Nephron (organoid): Measurements from ENCODE around the gene KLHL29.
A peak's percentile ranks its signal among the peaks of the same experiment; 100 is the strongest.
"Not testable (repeated sequence)": the region's sequence is repeated elsewhere in the genome, so short reads cannot be mapped to it uniquely, and the experiment has no call there.

Source experiments
- H3K27ac Mint-ChIP-seq, 3 experiments: 2 replicates each; pipeline ENCODE4 v1.8.0; 2020; ENCODE audit warnings: mixed read lengths in 3 of 3, mild to moderate bottlenecking in 2 of 3, moderate library complexity in 1 of 3
- H3K27me3 Mint-ChIP-seq: 2 replicates; pipeline ENCODE4 v1.8.0; 2021; ENCODE audit warnings: low read depth, mild to moderate bottlenecking, moderate library complexity, mixed read lengths
- H3K36me3 Mint-ChIP-seq: 2 replicates; pipeline ENCODE4 v1.8.0; 2020; ENCODE audit warnings: low read depth, mixed read lengths
- H3K4me1 Mint-ChIP-seq: 2 replicates; pipeline ENCODE4 v1.8.0; 2020; ENCODE audit warnings: mixed read lengths
- H3K4me3 Mint-ChIP-seq, 3 experiments: 2 replicates each; pipeline ENCODE4 v1.8.0; 2020; ENCODE audit warnings: mild to moderate bottlenecking in 3 of 3, mixed read lengths in 3 of 3, moderate library complexity in 2 of 3
- H3K9me3 Mint-ChIP-seq: 2 replicates; pipeline ENCODE4 v1.8.0; 2020; ENCODE audit warnings: mixed read lengths
- CTCF ChIP-seq, 3 experiments: fragments of 200-600 bp; sonication (generic); IDR thresholded peaks; one replicate each; pipeline ENCODE4 v1.5.0; 2021; ENCODE audit warnings: antibody characterized with exemption in 3 of 3; ENCODE audit not compliant: unreplicated experiment in 3 of 3

Gene KLHL29

GRCh38 chr2:23718931-23719700 is 334.1 kb downstream of the KLHL29 start:
- H3K36me3 Mint-ChIP-seq, result peaks cover 42% of the 10 kb centered on the region
- H3K4me1 Mint-ChIP-seq, result peaks cover 17% of the 10 kb centered on the region
- H3K4me3 Mint-ChIP-seq, result no peak overlapping the region

DNA sequence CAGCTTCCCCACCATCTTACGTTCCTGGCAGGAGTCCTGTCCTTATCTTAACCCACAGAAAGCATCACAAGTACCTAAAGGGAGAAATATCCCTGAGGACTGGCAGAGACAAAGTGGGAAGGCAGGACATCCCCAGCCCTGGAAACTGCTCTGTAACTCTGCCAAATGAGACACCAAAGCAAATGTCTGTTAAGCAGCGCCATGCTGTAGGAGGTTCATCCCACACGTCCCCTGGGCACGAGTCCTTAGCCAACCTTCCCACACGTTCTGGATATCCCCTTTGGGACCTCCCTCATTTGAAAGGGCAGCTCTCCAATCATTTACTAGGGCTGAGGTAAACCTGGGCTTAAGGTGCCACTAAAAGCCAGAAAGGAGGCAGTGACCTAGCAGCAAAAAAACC is 334.7 kb downstream of the KLHL29 start:
- Mint-ChIP-seq H3K9me3 (peaks cover 27% of the 10 kb centered on the region), H3K27ac (peak overlapping the region in 1 of 3 experiments; percentile 15), H3K36me3 (peaks cover 47% of the 10 kb centered on the region), H3K4me1 (peaks cover 17% of the 10 kb centered on the region), H3K27me3 (no peaks in the 10 kb centered on the region), H3K4me3 (no peak overlapping the region)
- no peak for TF ChIP-seq CTCF (IDR thresholded peaks at IDR 0.05; ENCODE audit: unreplicated experiment in 3 of 3)

More at GRCh38 chr2:23718931-23719700, 334.1 kb downstream of the KLHL29 start:
- Mint-ChIP-seq H3K27me3 (no peaks in the 10 kb centered on the region), H3K27ac (peak overlapping the region in 2 of 3 experiments; percentile 2 to 15), H3K9me3 (peaks cover 23% of the 10 kb centered on the region)
- no peak for TF ChIP-seq CTCF (IDR thresholded peaks at IDR 0.05; ENCODE audit: unreplicated experiment in 3 of 3)

DNA sequence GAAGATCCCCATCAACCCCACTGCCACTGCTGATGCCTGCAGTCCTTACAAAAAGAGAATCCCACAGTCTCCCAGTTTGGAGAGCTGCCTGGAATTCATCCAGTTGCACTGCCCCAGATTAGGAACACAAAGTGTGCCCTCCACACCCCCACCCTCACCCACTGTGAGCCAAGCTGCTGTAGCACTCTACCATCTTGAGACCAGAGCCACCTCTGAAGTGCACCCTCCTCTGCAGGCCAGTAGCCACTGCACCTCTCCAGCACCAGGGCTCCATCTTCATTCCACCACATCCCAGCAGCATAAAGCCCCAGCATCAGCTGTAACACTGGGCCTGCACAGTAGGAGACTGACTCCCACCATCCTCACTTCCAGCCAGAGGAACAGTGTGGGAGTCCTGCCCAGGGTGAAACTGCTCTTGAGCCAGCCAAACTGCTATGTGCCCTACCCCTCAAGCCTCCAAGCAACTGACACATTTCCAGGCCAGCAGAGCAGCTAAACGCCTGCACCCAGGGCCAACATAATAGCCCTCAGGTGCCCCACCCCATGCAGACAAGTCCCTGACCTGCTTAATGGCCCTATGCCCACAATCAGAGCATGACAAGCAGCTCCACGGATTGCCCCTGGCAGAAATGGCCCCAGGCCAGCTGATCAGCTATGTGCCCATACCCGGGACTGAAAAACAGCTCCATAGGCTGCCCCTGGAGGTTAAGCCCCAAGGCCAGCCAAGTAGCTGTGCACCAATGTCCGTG is 335.9 kb downstream of the KLHL29 start:
- Mint-ChIP-seq H3K36me3 (peaks cover 57% of the 10 kb centered on the region), H3K4me3 (no peak overlapping the region), H3K27me3 (no peaks in the 10 kb centered on the region), H3K9me3 (peaks cover 37% of the 10 kb centered on the region), H3K27ac (no peak overlapping the region), H3K4me1 (peaks cover 17% of the 10 kb centered on the region)
- TF ChIP-seq CTCF (IDR thresholded peaks at IDR 0.05; ENCODE audit: unreplicated experiment in 3 of 3), result no peak

- no peak for TF ChIP-seq CTCF (IDR thresholded peaks at IDR 0.05; ENCODE audit: unreplicated experiment in 3 of 3)
- Mint-ChIP-seq H3K9me3 (peaks cover 38% of the 10 kb centered on the region), H3K27me3 (no peaks in the 10 kb centered on the region), H3K27ac (no peak overlapping the region), H3K4me3 (no peak overlapping the region), H3K36me3 (peaks cover 63% of the 10 kb centered on the region), H3K4me1 (peaks cover 17% of the 10 kb centered on the region)
These were observed 336.5 kb downstream of the KLHL29 start for GRCh38 chr2:23721454-23721826.

GRCh38 chr2:23722255-23722654 is 337.3 kb downstream of the KLHL29 start:
- Mint-ChIP-seq H3K4me3 (no peak overlapping the region), H3K27me3 (no peaks in the 10 kb centered on the region), H3K4me1 (peaks cover 17% of the 10 kb centered on the region), H3K9me3 (peaks cover 38% of the 10 kb centered on the region), H3K27ac (no peak overlapping the region), H3K36me3 (peaks cover 68% of the 10 kb centered on the region)
- TF ChIP-seq CTCF (IDR thresholded peaks at IDR 0.05; ENCODE audit: unreplicated experiment in 3 of 3), result no peak

DNA sequence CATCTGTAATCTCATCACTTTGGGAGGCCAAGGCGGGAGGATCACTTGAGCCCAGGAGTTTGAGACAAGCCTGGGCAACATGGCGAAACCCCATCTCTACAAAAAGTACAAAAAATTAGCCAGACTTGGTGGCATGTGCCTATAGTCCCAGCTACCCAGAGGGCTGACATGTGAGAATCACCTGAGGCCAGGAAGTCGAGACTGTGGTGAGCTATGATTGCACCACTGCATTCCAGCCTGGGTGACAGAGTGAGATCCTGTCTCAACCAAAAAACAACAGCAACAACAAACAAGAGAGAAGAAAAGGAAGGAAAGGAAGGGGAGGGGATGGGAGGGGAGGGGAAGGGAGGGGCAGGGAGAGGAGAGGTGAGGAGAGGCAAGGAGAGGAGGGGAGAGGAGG is 338.1 kb downstream of the KLHL29 start:
- H3K27me3 Mint-ChIP-seq, H3K27ac Mint-ChIP-seq, H3K4me3 Mint-ChIP-seq: not testable (repeated sequence)
- Mint-ChIP-seq H3K36me3 (peaks cover 75% of the 10 kb centered on the region), H3K4me1 (peaks cover 17% of the 10 kb centered on the region), H3K9me3 (peaks cover 38% of the 10 kb centered on the region)
